ENCODE results near the gene NOX1.
A peak's percentile ranks its signal among the peaks of the same experiment; 100 is the strongest.

- TF ChIP-seq FOXP2 (optimal IDR thresholded peaks at IDR 0.05; ENCODE audit: control extremely low read depth, extremely low read length, insufficient read depth): peak; percentile 13
- TF ChIP-seq POLR2AphosphoS5 (IDR thresholded peaks at IDR 0.05; ENCODE audit: borderline replicate concordance, low read depth, low read length): peak; percentile 89
Observed at GRCh38 chrX:100819837-100820666, 54.1 kb downstream of the NOX1 start, which contains the start of gene CSTF2.
